Fibroblast of lung (primary cell): ENCODE data around the gene SMC1B. TPM values are rescaled to one million over a fixed set of nuclear protein-coding genes. Genes with fewer than 3 reads are reported as not detected.

Experiments used
- DNase-seq, 2 donors: peaks; one replicate each; pipeline versions ENCODE4 v3.0.0 to v3.0.0-alpha.2; 2010; ENCODE audit warnings: low read depth in 2 of 2
- H2AFZ ChIP-seq: 2 replicates; pipeline ENCODE4 v1.5.1; 2012; ENCODE audit warnings: low read length, control low read depth, inconsistent platforms
- H3K27ac ChIP-seq: 2 replicates; pipeline ENCODE4 v1.5.1; 2011; ENCODE audit warnings: low read length, control low read depth; ENCODE audit not compliant: insufficient read depth
- H3K27me3 ChIP-seq: 2 replicates; pipeline ENCODE4 v1.5.1; 2011; ENCODE audit warnings: mild to moderate bottlenecking, low read length; ENCODE audit not compliant: control insufficient read depth, insufficient read depth
- H3K36me3 ChIP-seq: 2 replicates; pipeline ENCODE4 v1.5.1; 2011; ENCODE audit warnings: low read length; ENCODE audit not compliant: control insufficient read depth, insufficient read depth
- H3K4me1 ChIP-seq: 2 replicates; pipeline ENCODE4 v1.5.1; 2011; ENCODE audit warnings: low read length; ENCODE audit not compliant: control insufficient read depth, insufficient read depth; ENCODE audit errors: extremely low read depth
- H3K4me2 ChIP-seq: 2 replicates; pipeline ENCODE4 v1.5.1; 2011; ENCODE audit warnings: low read length, control low read depth; ENCODE audit not compliant: insufficient read depth; ENCODE audit errors: extremely low read depth
- H3K4me3 ChIP-seq, 4 experiments: fragments of 200-600 bp in 1 of 4; sonication (generic) in 1 of 4; replicated peaks in 1 of 4; 2 replicates each; pipeline ENCODE4 v1.5.1; 2011 to 2016; ENCODE audit warnings: low read length in 4 of 4, low read depth in 3 of 4, mild to moderate bottlenecking in 3 of 4, control low read depth in 2 of 4, inconsistent platforms in 1 of 4, mixed read lengths in 1 of 4; ENCODE audit not compliant: insufficient read depth in 1 of 4; ENCODE audit errors: control extremely low read depth in 1 of 4
- H3K79me2 ChIP-seq: 2 replicates; pipeline ENCODE4 v1.5.1; 2012; ENCODE audit warnings: mild to moderate bottlenecking, low read length, inconsistent platforms; ENCODE audit not compliant: control insufficient read depth, insufficient read depth
- H3K9ac ChIP-seq: 2 replicates; pipeline ENCODE4 v1.5.1; 2011; ENCODE audit warnings: mild to moderate bottlenecking, low read length, control low read depth; ENCODE audit not compliant: insufficient read depth
- H3K9me3 ChIP-seq: 2 replicates; pipeline ENCODE4 v1.5.1; 2012; ENCODE audit warnings: low read depth, low read length; ENCODE audit not compliant: control insufficient read depth, insufficient read depth
- H4K20me1 ChIP-seq: 2 replicates; pipeline ENCODE4 v1.5.1; 2011; ENCODE audit warnings: low read length; ENCODE audit not compliant: control insufficient read depth, insufficient read depth; ENCODE audit errors: extremely low read depth
- EZH2 ChIP-seq: IDR thresholded peaks from 2 replicates; pipeline ENCODE4 v1.5.1; 2012; ENCODE audit warnings: low read length, control low read depth, mild to moderate bottlenecking; ENCODE audit errors: missing control alignments
- polyA plus RNA-seq, 2 donors: library from polyadenylated mRNA; depleted of rRNA in 1 of 2; stranded (reverse) in 1 of 2; unstranded in 1 of 2; fragments of >200 nt; gene quantifications; 2 replicates each; pipeline ENCODE4 v1.2.1, GENCODE V29; 2011 to 2012; ENCODE audit warnings: missing spikeins in 1 of 2
- total RNA-seq: library from RNA; depleted of rRNA; stranded (reverse); fragments of >200 nt; gene quantifications from 2 replicates; pipeline ENCODE4 v1.2.1, GENCODE V29; 2014
- TF ChIP-seq, protein P1 (sequence below), 2 donors: IDR thresholded peaks in 1 of 2; conservative IDR thresholded peaks in 1 of 2; 1 replicate in 1 of 2; 2 replicates in 1 of 2; pipeline ENCODE4 v1.5.1; 2011 to 2012; ENCODE audit warnings: low read length in 2 of 2, control low read depth in 1 of 2, inconsistent platforms in 1 of 2, low read depth in 1 of 2, mild to moderate bottlenecking in 1 of 2

The SMC1B gene
- total and polyA plus RNA-seq, 2 donors (not counting 1 experiment from before 2014, with no cell fraction given) = not detected

DNA sequence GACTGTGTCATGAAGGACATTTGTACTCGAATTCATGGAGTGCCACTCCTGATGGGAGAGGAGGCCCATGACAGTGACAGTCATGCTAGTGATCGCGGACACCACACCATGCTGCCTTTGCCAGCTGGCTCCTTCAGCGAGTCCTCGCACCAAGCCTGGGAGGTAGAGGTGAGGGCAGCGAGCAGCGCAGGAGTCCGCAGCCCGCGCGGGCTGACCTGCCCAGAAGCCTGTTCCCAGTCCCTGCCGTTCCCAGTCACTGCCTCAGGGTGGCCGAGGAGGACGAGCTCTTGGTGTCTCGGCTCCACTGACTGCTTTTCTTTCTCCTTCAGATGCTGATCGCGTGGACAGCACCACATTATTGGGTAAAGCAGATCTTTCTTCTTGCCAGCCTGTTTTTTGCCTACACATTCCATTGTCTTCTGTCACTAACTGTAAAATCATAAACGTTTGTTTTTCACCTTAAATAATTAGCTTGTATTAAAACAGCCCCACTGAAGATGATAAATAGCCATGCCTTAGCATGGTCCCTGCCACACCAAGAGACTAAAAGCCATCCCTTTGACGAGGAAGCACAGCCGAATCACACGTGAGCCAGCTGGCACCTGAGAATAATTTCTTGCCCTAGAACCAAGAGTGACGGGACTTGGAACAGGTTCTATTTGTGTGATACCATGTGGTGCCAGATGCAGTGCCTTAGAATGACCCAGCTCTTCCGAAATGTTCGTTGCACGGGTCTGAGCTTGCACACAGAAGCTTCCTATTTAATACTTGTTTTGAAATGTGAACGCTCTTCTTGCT, 78.2 kb downstream of the SMC1B start:
- H2AFZ ChIP-seq = no peak overlapping the region
- no peaks in the 10 kb centered on the region for H3K4me1 ChIP-seq
- no peaks in the 10 kb centered on the region for H4K20me1 ChIP-seq
- no peak overlapping the region for H3K4me3 ChIP-seq
- no peak overlapping the region for H3K9ac ChIP-seq
- H3K4me2 ChIP-seq = no peak overlapping the region
- H3K27ac ChIP-seq = no peak overlapping the region
- no peaks in the 10 kb centered on the region for H3K79me2 ChIP-seq
- H3K36me3 ChIP-seq = peaks cover 8% of the 10 kb centered on the region
- no peak for DNase-seq
- no peaks in the 10 kb centered on the region for H3K9me3 ChIP-seq
- TF ChIP-seq, protein P1, sequence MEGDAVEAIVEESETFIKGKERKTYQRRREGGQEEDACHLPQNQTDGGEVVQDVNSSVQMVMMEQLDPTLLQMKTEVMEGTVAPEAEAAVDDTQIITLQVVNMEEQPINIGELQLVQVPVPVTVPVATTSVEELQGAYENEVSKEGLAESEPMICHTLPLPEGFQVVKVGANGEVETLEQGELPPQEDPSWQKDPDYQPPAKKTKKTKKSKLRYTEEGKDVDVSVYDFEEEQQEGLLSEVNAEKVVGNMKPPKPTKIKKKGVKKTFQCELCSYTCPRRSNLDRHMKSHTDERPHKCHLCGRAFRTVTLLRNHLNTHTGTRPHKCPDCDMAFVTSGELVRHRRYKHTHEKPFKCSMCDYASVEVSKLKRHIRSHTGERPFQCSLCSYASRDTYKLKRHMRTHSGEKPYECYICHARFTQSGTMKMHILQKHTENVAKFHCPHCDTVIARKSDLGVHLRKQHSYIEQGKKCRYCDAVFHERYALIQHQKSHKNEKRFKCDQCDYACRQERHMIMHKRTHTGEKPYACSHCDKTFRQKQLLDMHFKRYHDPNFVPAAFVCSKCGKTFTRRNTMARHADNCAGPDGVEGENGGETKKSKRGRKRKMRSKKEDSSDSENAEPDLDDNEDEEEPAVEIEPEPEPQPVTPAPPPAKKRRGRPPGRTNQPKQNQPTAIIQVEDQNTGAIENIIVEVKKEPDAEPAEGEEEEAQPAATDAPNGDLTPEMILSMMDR (conservative IDR thresholded peaks at IDR 0.05 in 1 of 2, IDR thresholded peaks at IDR 0.05 in 1 of 2; ENCODE audit: low read depth in 1 of 2, low read length in 2 of 2) = peak in 1 of 2 donors; percentile 23
- TF ChIP-seq EZH2 = no peak
- H3K27me3 ChIP-seq = no peaks in the 10 kb centered on the region

DNA sequence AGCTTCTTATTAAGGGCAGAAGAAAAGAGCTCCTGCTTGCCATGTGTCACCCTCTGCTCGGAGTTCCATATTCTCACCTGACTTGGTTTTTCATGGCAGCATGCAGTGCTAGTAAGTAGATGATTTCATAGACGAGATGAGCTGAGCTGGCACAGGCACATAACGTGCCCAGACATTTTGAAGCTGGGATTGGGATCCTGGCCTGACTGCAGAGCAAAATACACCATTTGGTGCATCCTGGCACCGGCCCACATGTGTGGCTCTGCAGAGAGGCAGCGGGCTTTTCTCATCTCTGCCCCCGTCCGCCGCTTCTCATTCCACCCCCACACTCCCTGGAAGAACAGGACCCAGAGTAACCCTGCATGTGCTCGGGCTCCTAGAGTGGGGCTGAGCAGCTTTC, 78.9 kb downstream of the SMC1B start:
- Histone ChIP-seq H3K4me2 (no peak overlapping the region), H3K9me3 (no peaks in the 10 kb centered on the region), H3K79me2 (no peaks in the 10 kb centered on the region), H4K20me1 (no peaks in the 10 kb centered on the region), H2AFZ (no peak overlapping the region), H3K4me1 (no peaks in the 10 kb centered on the region), H3K4me3 (no peak overlapping the region), H3K27me3 (no peaks in the 10 kb centered on the region), H3K9ac (no peak overlapping the region), H3K36me3 (peaks cover 8% of the 10 kb centered on the region), H3K27ac (no peak overlapping the region)
- no peak for TF ChIP-seq EZH2
- TF ChIP-seq, protein P1 (conservative IDR thresholded peaks at IDR 0.05 in 1 of 2, IDR thresholded peaks at IDR 0.05 in 1 of 2; ENCODE audit: low read depth in 1 of 2, low read length in 2 of 2) = no peak
- no peak for DNase-seq

DNA sequence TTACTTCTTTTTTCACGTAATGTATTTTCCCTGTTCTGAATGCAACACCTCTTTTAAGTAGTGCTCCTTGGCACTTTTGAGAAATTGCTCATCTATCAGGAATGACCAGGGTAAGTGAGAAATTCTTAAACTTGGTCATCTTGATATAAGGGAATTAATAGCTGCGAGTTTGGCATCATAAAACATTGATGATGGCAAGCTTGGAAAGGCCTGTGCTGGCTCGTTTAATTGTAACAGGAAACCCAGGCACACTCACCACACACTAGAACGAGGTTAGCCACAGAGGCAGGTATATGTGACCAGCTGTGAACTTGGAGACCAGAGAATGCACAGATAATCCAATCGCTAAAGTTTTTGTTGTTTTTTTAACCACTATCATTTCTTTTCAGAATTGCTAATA, 79.3 kb downstream of the SMC1B start:
- Histone ChIP-seq H3K4me2 (no peak overlapping the region), H3K4me3 (no peak overlapping the region), H3K27me3 (no peaks in the 10 kb centered on the region), H3K27ac (no peak overlapping the region), H3K9me3 (no peaks in the 10 kb centered on the region), H3K4me1 (no peaks in the 10 kb centered on the region), H3K79me2 (no peaks in the 10 kb centered on the region), H2AFZ (no peak overlapping the region), H4K20me1 (no peaks in the 10 kb centered on the region), H3K9ac (no peak overlapping the region), H3K36me3 (peaks cover 8% of the 10 kb centered on the region)
- TF ChIP-seq, protein P1 (conservative IDR thresholded peaks at IDR 0.05 in 1 of 2, IDR thresholded peaks at IDR 0.05 in 1 of 2; ENCODE audit: low read depth in 1 of 2, low read length in 2 of 2) = no peak
- no peak for TF ChIP-seq EZH2
- peak in 1 of 2 donors; percentile 63 for DNase-seq
